ENCODE measurements around the gene FNBP1.
"Not testable (repeated sequence)": the region's sequence is repeated elsewhere in the genome, so short reads cannot be mapped to it uniquely, and the experiment has no call there.

The FNBP1 gene

DNA sequence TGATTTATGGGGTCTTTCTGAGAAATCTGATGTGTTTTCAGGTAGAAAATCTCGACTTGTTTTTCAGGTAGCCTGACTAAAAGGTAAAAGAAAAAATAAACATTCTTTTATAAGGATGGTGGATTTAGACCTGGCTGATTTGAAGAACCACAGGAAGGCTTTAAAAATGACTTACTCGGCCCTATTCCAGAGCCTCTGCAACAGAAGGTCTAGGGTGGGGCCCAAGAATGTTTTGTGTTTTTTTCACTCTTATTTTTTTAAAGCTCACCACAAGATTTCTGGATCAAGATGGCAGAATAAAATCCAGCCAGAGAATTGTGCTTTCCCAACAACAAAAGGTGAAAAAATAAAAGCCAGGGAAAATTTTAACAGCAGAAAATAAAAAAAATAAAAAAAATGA lies 59.1 kb downstream of the FNBP1 start:
- no peak overlapping the region for H3K4me3 ChIP-seq (ENCODE audit: low read depth, low read length)
- TF ChIP-seq, protein P1, sequence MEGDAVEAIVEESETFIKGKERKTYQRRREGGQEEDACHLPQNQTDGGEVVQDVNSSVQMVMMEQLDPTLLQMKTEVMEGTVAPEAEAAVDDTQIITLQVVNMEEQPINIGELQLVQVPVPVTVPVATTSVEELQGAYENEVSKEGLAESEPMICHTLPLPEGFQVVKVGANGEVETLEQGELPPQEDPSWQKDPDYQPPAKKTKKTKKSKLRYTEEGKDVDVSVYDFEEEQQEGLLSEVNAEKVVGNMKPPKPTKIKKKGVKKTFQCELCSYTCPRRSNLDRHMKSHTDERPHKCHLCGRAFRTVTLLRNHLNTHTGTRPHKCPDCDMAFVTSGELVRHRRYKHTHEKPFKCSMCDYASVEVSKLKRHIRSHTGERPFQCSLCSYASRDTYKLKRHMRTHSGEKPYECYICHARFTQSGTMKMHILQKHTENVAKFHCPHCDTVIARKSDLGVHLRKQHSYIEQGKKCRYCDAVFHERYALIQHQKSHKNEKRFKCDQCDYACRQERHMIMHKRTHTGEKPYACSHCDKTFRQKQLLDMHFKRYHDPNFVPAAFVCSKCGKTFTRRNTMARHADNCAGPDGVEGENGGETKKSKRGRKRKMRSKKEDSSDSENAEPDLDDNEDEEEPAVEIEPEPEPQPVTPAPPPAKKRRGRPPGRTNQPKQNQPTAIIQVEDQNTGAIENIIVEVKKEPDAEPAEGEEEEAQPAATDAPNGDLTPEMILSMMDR (IDR thresholded peaks at IDR 0.05; ENCODE audit: borderline replicate concordance, insufficient read depth, low read depth, low read length): no peak

DNA sequence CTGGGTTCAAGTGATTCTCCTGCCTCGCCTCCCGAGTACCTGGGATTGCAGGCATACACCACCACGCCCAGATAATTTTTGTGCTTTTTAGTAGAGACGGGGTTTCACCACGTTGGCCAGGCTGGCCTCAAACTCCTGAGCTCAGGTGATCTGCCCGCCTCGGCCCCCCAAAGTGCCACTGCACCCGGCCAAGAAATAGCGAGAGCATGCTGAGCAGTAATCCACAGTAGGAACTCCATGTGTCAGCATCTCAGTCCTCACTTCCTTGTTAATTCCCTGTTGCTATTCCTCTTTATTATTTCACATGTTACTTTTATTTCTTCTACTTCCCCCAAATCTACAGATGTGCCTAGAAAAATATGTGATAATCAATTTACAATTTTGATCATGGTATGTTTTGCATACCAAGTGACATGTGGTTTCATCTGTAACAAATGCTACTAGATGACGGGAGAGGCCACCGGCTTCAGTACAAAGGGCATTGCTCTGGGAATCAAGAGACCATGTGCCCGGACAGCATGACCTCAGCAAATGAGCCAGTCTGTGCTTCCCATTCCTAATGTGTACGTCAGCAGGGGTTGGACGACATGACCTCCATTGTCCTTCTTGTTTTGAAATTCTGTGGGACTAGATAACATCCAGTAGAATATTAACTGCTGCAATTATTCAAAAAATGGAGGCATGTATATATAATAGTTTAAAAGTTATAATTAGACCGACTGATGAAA lies 61.6 kb downstream of the FNBP1 start:
- H3K4me3 ChIP-seq (ENCODE audit: low read depth, low read length): no peak overlapping the region
- TF ChIP-seq, protein P1 (IDR thresholded peaks at IDR 0.05; ENCODE audit: borderline replicate concordance, insufficient read depth, low read depth, low read length): no peak

DNA sequence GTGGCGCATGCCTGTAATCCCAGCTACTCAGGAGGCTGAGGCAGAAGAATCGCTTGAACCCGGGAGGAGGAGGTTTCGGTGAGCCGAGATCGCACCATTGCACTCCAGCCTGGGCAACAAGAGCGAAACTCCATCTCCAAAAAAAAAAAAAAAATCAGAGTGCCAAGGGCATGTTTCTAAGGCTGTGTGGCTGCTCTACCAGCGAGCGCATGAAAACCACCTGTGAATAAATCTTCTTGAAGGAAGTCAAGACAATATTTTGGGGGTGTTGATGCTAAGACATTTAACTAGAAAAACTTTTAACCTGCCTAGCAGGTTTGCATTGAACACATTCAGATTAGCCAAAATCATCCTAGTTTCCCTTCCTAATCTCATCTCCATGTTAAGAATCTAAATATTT lies 62.8 kb downstream of the FNBP1 start:
- H3K4me3 ChIP-seq (ENCODE audit: low read depth, low read length): not testable (repeated sequence)

DNA sequence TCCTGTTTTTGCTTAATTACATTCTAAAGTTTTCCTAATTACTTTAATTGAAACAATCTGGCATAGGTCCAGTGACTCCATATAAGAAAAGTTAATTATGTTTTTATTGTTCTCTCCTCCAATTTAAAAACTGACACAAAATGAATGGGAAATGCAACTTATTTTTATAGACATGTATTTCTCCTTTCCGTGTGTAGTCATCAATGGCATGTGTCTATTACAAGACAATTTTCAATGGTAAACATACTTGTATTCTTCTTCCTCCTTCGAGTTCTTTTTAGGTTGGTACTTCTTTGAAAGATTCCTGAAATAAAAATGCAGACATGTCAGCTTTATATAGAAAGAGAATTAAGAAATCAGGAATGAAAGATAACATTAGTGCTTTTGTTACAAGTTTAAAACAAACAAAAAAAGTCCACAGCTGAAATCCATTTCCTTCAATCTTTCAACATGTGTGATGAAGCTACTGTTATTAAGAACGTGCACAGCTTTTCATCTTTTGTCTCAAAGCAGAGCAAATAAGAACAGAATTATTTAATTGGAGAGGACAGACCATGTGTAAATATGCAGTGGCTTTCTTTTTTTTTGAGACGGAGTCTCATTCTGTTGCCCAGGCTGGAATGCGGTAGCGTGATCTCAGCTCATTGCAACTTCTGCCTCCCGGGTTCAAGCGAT lies 63.8 kb downstream of the FNBP1 start:
- H3K4me3 ChIP-seq (ENCODE audit: low read depth, low read length): no peak overlapping the region
- TF ChIP-seq, protein P1 (IDR thresholded peaks at IDR 0.05; ENCODE audit: borderline replicate concordance, insufficient read depth, low read depth, low read length): no peak

DNA sequence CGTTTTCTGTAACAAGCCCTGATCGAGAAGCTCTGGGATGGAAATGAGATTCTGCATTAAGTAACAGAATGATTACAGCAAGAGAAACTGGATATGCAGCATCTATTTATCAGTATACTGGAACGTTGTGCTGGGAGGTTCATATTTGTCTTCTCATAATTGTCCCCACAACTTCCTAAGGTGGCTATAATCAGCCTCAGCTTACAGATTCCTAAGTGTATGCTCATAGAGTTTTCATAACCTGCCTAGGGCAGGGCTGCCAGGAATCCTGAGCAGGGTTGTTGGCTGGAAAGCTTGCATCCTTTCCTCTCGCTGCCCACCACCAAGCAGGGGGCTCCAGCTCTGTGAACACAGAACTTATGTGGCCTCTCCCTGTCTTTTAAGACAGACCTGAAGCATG lies 70.2 kb downstream of the FNBP1 start:
- TF ChIP-seq, protein P1 (IDR thresholded peaks at IDR 0.05; ENCODE audit: borderline replicate concordance, insufficient read depth, low read depth, low read length): no peak
- no peak overlapping the region for H3K4me3 ChIP-seq (ENCODE audit: low read depth, low read length)

DNA sequence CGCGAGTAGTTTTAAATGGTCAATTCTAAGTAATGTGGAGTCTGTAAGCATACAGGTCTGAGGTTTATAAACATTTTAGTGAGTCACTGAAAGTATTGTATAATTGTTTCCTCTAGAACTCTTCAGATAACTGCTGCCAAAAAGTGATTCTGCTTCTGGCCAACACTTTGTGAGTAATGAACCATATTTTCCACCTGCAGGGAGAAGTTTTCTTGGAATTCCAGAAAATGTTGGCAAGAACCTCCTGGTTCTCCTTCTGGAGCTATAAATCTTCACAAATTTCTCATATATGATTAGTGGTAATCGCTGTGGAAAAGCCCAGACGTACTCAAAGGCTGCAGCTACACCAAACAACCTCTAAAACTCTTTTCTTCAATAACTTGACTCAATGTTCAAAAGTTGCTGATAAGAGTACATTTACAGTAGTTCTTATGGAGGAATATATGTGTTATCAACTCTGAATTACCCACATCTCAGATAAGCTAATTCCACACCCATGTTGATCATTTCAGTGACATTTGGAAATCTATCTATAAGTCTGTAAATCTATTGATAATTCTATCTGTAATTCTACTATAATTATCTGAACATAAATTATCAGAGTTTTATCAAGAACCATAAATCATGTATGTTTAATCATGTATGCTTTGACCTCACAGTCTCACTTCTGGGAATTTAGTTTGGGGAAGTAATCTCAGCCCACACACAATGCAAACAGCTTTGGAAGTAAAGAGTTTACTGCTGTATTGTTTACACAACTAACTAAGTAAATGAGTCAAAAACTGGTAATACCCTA lies 74.1 kb downstream of the FNBP1 start:
- no peak overlapping the region for H3K4me3 ChIP-seq (ENCODE audit: low read depth, low read length)
- TF ChIP-seq, protein P1 (IDR thresholded peaks at IDR 0.05; ENCODE audit: borderline replicate concordance, insufficient read depth, low read depth, low read length): no peak

DNA sequence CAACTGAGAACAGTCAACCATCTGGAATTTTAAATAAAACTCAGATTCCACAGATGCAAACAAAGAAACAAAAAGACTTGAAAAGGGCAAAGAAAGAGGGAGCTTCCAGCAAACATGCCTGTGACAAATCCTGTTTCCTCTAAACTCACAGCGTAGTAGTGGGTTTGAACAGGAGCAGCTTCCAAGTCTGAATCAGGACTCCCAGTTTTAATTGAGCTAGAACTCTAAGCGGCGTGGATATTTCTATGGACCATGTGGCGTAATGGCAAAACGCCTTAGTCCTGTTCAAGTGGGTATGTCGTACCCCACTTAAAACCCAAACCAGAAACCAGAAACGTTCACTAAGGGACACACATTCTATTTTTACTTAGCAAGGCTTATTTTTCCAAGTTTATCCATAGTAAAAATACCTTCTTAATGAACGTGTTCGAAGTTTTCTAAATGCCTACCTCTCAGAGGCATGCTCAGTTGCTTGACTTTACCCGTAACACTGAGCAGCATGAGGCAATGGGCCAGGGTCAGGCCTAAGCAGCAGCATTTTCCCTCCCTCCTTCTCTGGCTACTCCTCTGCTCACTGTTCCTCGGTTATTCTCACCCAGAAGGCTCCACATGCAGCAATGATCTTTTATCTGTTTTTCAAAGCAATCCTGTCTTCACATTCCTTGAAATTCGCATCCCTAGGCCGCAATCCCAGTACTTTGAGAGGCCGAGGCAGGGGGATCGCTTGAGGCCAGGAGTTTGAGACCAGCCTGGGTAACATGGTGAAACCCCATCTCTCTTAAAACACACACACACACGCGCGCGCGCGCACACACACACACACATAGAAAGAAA lies 77.9 kb downstream of the FNBP1 start:
- TF ChIP-seq, protein P1 (IDR thresholded peaks at IDR 0.05; ENCODE audit: borderline replicate concordance, insufficient read depth, low read depth, low read length): no peak
- H3K4me3 ChIP-seq (ENCODE audit: low read depth, low read length): no peak overlapping the region

Data from GM12875 (cell line).